ENCODE results near the gene PTPRA. TPM values are rescaled to one million over a fixed set of nuclear protein-coding genes. Genes with fewer than 3 reads are reported as not detected.

The PTPRA gene
- polyA plus RNA-seq, 3 donors = 13.0 to 41.9 (median 13.1) TPM

GRCh38 chr20:2981646-2982045 is 108.4 kb downstream of the PTPRA start:
- no CpG with 5 or more reads among the region's 3 CpGs for WGBS (ENCODE audit: insufficient coverage)
- H3K36me3 Mint-ChIP-seq = peaks cover 10 to 11% of the 10 kb centered on the region in 2 donors
- no peaks in the 10 kb centered on the region for H4K20me1 ChIP-seq (ENCODE audit: insufficient read depth, low read length)
- no peaks in the 10 kb centered on the region for H3K27me3 Mint-ChIP-seq (ENCODE audit: low read depth in 3 of 3)
- no peak overlapping the region for H3K4me3 Mint-ChIP-seq
- H3K4me1 Mint-ChIP-seq = peaks cover 1% of the 10 kb centered on the region
- no peak overlapping the region for H3K9ac ChIP-seq (ENCODE audit: insufficient read depth, low read length, poor library complexity, severe bottlenecking)
- no peak overlapping the region for H3K4me3 ChIP-seq (replicated peaks in 1 of 3; ENCODE audit: low read depth in 2 of 3, low read length in 3 of 3)
- peaks cover 3 to 12% of the 10 kb centered on the region in 2 donors for H3K36me3 ChIP-seq (replicated peaks in 1 of 2; ENCODE audit: control insufficient read depth in 1 of 2, insufficient read depth in 2 of 2, low read length in 2 of 2)
- H3K27me3 ChIP-seq (ENCODE audit: control insufficient read depth in 2 of 2, insufficient read depth in 2 of 2, low read length in 2 of 2) = no peaks in the 10 kb centered on the region
- H3K4me1 ChIP-seq (ENCODE audit: control insufficient read depth in 1 of 2, insufficient read depth in 2 of 2, low read length in 2 of 2) = peaks cover 37 to 40% of the 10 kb centered on the region in 2 donors
- H3K4me2 ChIP-seq (replicated peaks; ENCODE audit: extremely low read depth, low read length, poor library complexity, severe bottlenecking) = no peak overlapping the region
- H3K79me2 ChIP-seq (ENCODE audit: insufficient read depth, low read length) = no peaks in the 10 kb centered on the region
- H3K27ac Mint-ChIP-seq = no peak overlapping the region
- intact Hi-C loops (cut with micrococcal nuclease) = loop anchor here in 1 of 2 donors (10.0 kb wide), 1 partner anchor 107 kb away; the partner anchor contains the start of gene PTPRA
- DNase-seq = no peak
- H2AFZ ChIP-seq (ENCODE audit: insufficient read depth, low read depth, low read length, poor library complexity, severe bottlenecking) = no peak overlapping the region
- no peaks in the 10 kb centered on the region for H3K9me3 ChIP-seq (replicated peaks in 1 of 2; ENCODE audit: control insufficient read depth in 1 of 2, insufficient read depth in 1 of 2, low read length in 2 of 2)
- no peak for TF ChIP-seq CTCF (IDR thresholded peaks at IDR 0.05)
- H3K9me3 Mint-ChIP-seq = no peaks in the 10 kb centered on the region
- no peak overlapping the region for H3K27ac ChIP-seq (ENCODE audit: low read depth in 1 of 2, low read length in 2 of 2)

GRCh38 chr20:2983508-2983907 is 110.2 kb downstream of the PTPRA start:
- H3K4me2 ChIP-seq (replicated peaks; ENCODE audit: extremely low read depth, low read length, poor library complexity, severe bottlenecking) = no peak overlapping the region
- no peaks in the 10 kb centered on the region for H3K79me2 ChIP-seq (ENCODE audit: insufficient read depth, low read length)
- Mint-ChIP-seq H3K36me3 (peaks cover 15 to 18% of the 10 kb centered on the region in 2 donors), H3K9me3 (peaks cover 0 to 2% (median 0%) of the 10 kb centered on the region in 7 donors), H3K27me3 (ENCODE audit: low read depth in 3 of 3) (no peaks in the 10 kb centered on the region), H3K4me1 (peaks cover 8% of the 10 kb centered on the region), H3K27ac (no peak overlapping the region), H3K4me3 (no peak overlapping the region)
- peaks cover 10 to 16% of the 10 kb centered on the region in 2 donors for H3K36me3 ChIP-seq (replicated peaks in 1 of 2; ENCODE audit: control insufficient read depth in 1 of 2, insufficient read depth in 2 of 2, low read length in 2 of 2)
- DNase-seq = no peak
- H3K27ac ChIP-seq (ENCODE audit: low read depth in 1 of 2, low read length in 2 of 2) = peak overlapping the region in 1 of 2 donors; percentile 89
- no peaks in the 10 kb centered on the region for H3K9me3 ChIP-seq (replicated peaks in 1 of 2; ENCODE audit: control insufficient read depth in 1 of 2, insufficient read depth in 1 of 2, low read length in 2 of 2)
- no peak for TF ChIP-seq CTCF (IDR thresholded peaks at IDR 0.05)
- H3K27me3 ChIP-seq (ENCODE audit: control insufficient read depth in 2 of 2, insufficient read depth in 2 of 2, low read length in 2 of 2) = no peaks in the 10 kb centered on the region
- H4K20me1 ChIP-seq (ENCODE audit: insufficient read depth, low read length) = no peaks in the 10 kb centered on the region
- H2AFZ ChIP-seq (ENCODE audit: insufficient read depth, low read depth, low read length, poor library complexity, severe bottlenecking) = no peak overlapping the region
- H3K9ac ChIP-seq (ENCODE audit: insufficient read depth, low read length, poor library complexity, severe bottlenecking) = no peak overlapping the region
- no peak overlapping the region for H3K4me3 ChIP-seq (replicated peaks in 1 of 3; ENCODE audit: low read depth in 2 of 3, low read length in 3 of 3)
- H3K4me1 ChIP-seq (ENCODE audit: control insufficient read depth in 1 of 2, insufficient read depth in 2 of 2, low read length in 2 of 2) = peaks cover 48 to 57% of the 10 kb centered on the region in 2 donors
- intact Hi-C loops (cut with micrococcal nuclease) = loop anchor here in 1 of 2 donors (10.0 kb wide), 1 partner anchor 109 kb away; the partner anchor contains the start of gene PTPRA
